HEK293 (cell line): ENCODE data around the gene GTPBP6.

Source experiments
- CTCF ChIA-PET: fragments of 350-600 bp; formaldehyde crosslinking; extraction: SDS; loops from one replicate; lab custom pipeline; 2021; ENCODE audit warnings: antibody characterized with exemption; lab: Yijun Ruan, JAX
- POLR2A ChIA-PET: fragments of 300-600 bp; formaldehyde crosslinking; extraction: SDS; loops from one replicate; lab custom pipeline; 2020; ENCODE audit warnings: antibody characterized with exemption, inconsistent platforms; lab: Yijun Ruan, JAX
- H3K27ac ChIP-seq: fragments of 200-500 bp; sonication (Bioruptor generic); 2 replicates; pipeline ENCODE4 v1.5.1; 2014; ENCODE audit warnings: low read depth, low read length, control low read depth, inconsistent platforms; ENCODE audit errors: extremely low read depth
- H3K36me3 ChIP-seq, 2 experiments: fragments of 200-500 bp in 1 of 2; sonication (Bioruptor generic) in 1 of 2; 1 replicate in 1 of 2; 2 replicates in 1 of 2; pipeline ENCODE4 v1.5.1; 2014 to 2017; ENCODE audit warnings: inconsistent platforms in 2 of 2, low read length in 2 of 2; ENCODE audit not compliant: control insufficient read depth in 2 of 2, insufficient read depth in 1 of 2
- H3K4me1 ChIP-seq: fragments of 200-500 bp; sonication (Bioruptor generic); 2 replicates; pipeline ENCODE4 v1.5.1; 2014; ENCODE audit warnings: mild to moderate bottlenecking, low read length, inconsistent platforms; ENCODE audit not compliant: control insufficient read depth, insufficient read depth
- H3K4me3 ChIP-seq: 2 replicates; pipeline ENCODE4 v1.5.1; 2011; ENCODE audit warnings: low read depth, mild to moderate bottlenecking, control low read depth, low read length, moderate library complexity
- H3K9me3 ChIP-seq: fragments of 200-500 bp; sonication (Bioruptor generic); 2 replicates; pipeline ENCODE4 v1.5.1; 2014; ENCODE audit warnings: low read depth, low read length, inconsistent platforms; ENCODE audit not compliant: control insufficient read depth, insufficient read depth
- BCL11A ChIP-seq: fragments of 450-650 bp; formaldehyde crosslinking; IDR thresholded peaks from 2 replicates; pipeline ENCODE4 v1.5.1; 2016; ENCODE audit warnings: low read depth, missing biosample characterization, missing genetic modification characterization
- SP3 ChIP-seq: fragments of 450-650 bp; formaldehyde crosslinking; IDR thresholded peaks from 2 replicates; pipeline ENCODE4 v1.5.1; 2016; ENCODE audit warnings: missing biosample characterization, missing genetic modification characterization
- TSHZ1 ChIP-seq: fragments of 450-650 bp; formaldehyde crosslinking; IDR thresholded peaks from 2 replicates; pipeline ENCODE4 v1.5.1; 2016; ENCODE audit warnings: missing biosample characterization, missing genetic modification characterization, borderline replicate concordance
- ZBTB17 ChIP-seq: fragments of 450-650 bp; formaldehyde crosslinking; IDR thresholded peaks from 2 replicates; pipeline ENCODE4 v1.5.1; 2016; ENCODE audit warnings: missing biosample characterization, missing genetic modification characterization
- ZFHX2 ChIP-seq: fragments of 450-650 bp; formaldehyde crosslinking; conservative IDR thresholded peaks from 2 replicates; pipeline ENCODE4 v1.5.1; 2016; ENCODE audit warnings: missing biosample characterization, missing genetic modification characterization
- ZNF211 ChIP-seq: fragments of 450-650 bp; formaldehyde crosslinking; IDR thresholded peaks from 2 replicates; pipeline ENCODE4 v1.5.1; 2016; ENCODE audit warnings: low read depth, missing biosample characterization, missing genetic modification characterization
- ZNF280C ChIP-seq: fragments of 450-650 bp; formaldehyde crosslinking; IDR thresholded peaks from 2 replicates; pipeline ENCODE4 v1.5.1; 2016; ENCODE audit warnings: missing biosample characterization, missing genetic modification characterization
- ZNF37A ChIP-seq: fragments of 450-650 bp; IDR thresholded peaks from 2 replicates; pipeline ENCODE4 v1.5.1; 2018; ENCODE audit warnings: missing biosample characterization, missing genetic modification characterization
- ZNF394 ChIP-seq: fragments of 450-650 bp; formaldehyde crosslinking; IDR thresholded peaks from 2 replicates; pipeline ENCODE4 v1.5.1; 2016; ENCODE audit warnings: missing biosample characterization, missing genetic modification characterization, mild to moderate bottlenecking, moderate library complexity, borderline replicate concordance
- ZNF426 ChIP-seq: fragments of 450-650 bp; formaldehyde crosslinking; IDR thresholded peaks from 2 replicates; pipeline ENCODE4 v1.5.1; 2017; ENCODE audit warnings: missing biosample characterization, missing genetic modification characterization, mild to moderate bottlenecking, inconsistent platforms, moderate library complexity
- ZNF548 ChIP-seq: fragments of 450-650 bp; formaldehyde crosslinking; IDR thresholded peaks from 2 replicates; pipeline ENCODE4 v1.5.1; 2016; ENCODE audit warnings: missing biosample characterization, missing genetic modification characterization
- ZNF623 ChIP-seq: fragments of 450-650 bp; formaldehyde crosslinking; IDR thresholded peaks from 2 replicates; pipeline ENCODE4 v1.5.1; 2016; ENCODE audit warnings: missing biosample characterization, missing genetic modification characterization
- ZNF624 ChIP-seq: fragments of 450-650 bp; formaldehyde crosslinking; IDR thresholded peaks from 2 replicates; pipeline ENCODE4 v1.5.1; 2017; ENCODE audit warnings: missing biosample characterization, missing genetic modification characterization
- ZNF658 ChIP-seq: fragments of 450-650 bp; formaldehyde crosslinking; IDR thresholded peaks from 2 replicates; pipeline ENCODE4; 2016; ENCODE audit warnings: missing biosample characterization, missing genetic modification characterization
- ZNF670 ChIP-seq: fragments of 450-650 bp; formaldehyde crosslinking; IDR thresholded peaks from 2 replicates; pipeline ENCODE4 v1.5.1; 2016; ENCODE audit warnings: missing biosample characterization, missing genetic modification characterization, low read depth
- ZNF692 ChIP-seq: fragments of 450-650 bp; formaldehyde crosslinking; IDR thresholded peaks from 2 replicates; pipeline ENCODE4 v1.5.1; 2016; ENCODE audit warnings: missing biosample characterization, missing genetic modification characterization
- ZNF747 ChIP-seq: fragments of 450-650 bp; formaldehyde crosslinking; IDR thresholded peaks from 2 replicates; pipeline ENCODE4 v1.5.1; 2016; ENCODE audit warnings: missing biosample characterization, missing genetic modification characterization
- ZNF768 ChIP-seq: fragments of 450-650 bp; formaldehyde crosslinking; IDR thresholded peaks from 2 replicates; pipeline ENCODE4 v1.5.1; 2018; ENCODE audit warnings: missing biosample characterization, mild to moderate bottlenecking, missing genetic modification characterization
- ZNF785 ChIP-seq: fragments of 450-650 bp; formaldehyde crosslinking; IDR thresholded peaks from 2 replicates; pipeline ENCODE4 v1.5.1; 2016; ENCODE audit warnings: missing biosample characterization, missing genetic modification characterization
- ZNF791 ChIP-seq: fragments of 450-650 bp; formaldehyde crosslinking; IDR thresholded peaks from 2 replicates; pipeline ENCODE4 v1.5.1; 2016; ENCODE audit warnings: missing biosample characterization, missing genetic modification characterization
- ZXDB ChIP-seq: fragments of 450-650 bp; formaldehyde crosslinking; IDR thresholded peaks from 2 replicates; pipeline ENCODE4 v1.5.1; 2016; ENCODE audit warnings: missing biosample characterization, missing genetic modification characterization
- TF ChIP-seq, protein P1 (sequence below): fragments of 450-650 bp; formaldehyde crosslinking; IDR thresholded peaks from 2 replicates; pipeline ENCODE4 v1.5.1; 2016; ENCODE audit warnings: missing biosample characterization, missing genetic modification characterization
- TF ChIP-seq, protein P2 (sequence below): fragments of 450-650 bp; formaldehyde crosslinking; IDR thresholded peaks from 2 replicates; pipeline ENCODE4 v1.5.1; 2016; ENCODE audit warnings: missing biosample characterization, missing genetic modification characterization

GTPBP6 gene

GRCh38 chrX:346034-346813, 27.6 kb upstream of the GTPBP6 start:
- CTCF ChIA-PET = no interaction called here
- no peak for TF ChIP-seq ZNF280C (tag by site-specific recombination)
- no peak for TF ChIP-seq ZNF768 (tag by site-specific recombination)
- TF ChIP-seq ZNF548 (tag by site-specific recombination) = no peak
- TF ChIP-seq TSHZ1 (tag by site-specific recombination) = no peak
- TF ChIP-seq ZNF426 = no peak
- no peak for TF ChIP-seq ZNF658
- TF ChIP-seq ZNF394 = no peak
- TF ChIP-seq, protein P1, sequence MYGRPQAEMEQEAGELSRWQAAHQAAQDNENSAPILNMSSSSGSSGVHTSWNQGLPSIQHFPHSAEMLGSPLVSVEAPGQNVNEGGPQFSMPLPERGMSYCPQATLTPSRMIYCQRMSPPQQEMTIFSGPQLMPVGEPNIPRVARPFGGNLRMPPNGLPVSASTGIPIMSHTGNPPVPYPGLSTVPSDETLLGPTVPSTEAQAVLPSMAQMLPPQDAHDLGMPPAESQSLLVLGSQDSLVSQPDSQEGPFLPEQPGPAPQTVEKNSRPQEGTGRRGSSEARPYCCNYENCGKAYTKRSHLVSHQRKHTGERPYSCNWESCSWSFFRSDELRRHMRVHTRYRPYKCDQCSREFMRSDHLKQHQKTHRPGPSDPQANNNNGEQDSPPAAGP (tag by site-specific recombination) = no peak
- TF ChIP-seq ZBTB17 (tag by site-specific recombination) = no peak
- no peak for TF ChIP-seq ZNF37A
- no peak for TF ChIP-seq SP3 (tag by site-specific recombination)
- no peak for TF ChIP-seq ZNF623 (tag by site-specific recombination)
- no peak for TF ChIP-seq ZNF670 (tag by site-specific recombination)
- no peak for TF ChIP-seq ZNF624
- no peak for TF ChIP-seq ZXDB (tag by site-specific recombination)
- no peak for TF ChIP-seq ZNF747 (tag by site-specific recombination)
- Histone ChIP-seq H3K36me3 (peaks cover 0 to 29% of the 10 kb centered on the region in 2 experiments; a peak in 1 of 3 replicates), H3K4me1 (no peaks in the 10 kb centered on the region), H3K27ac (no peak overlapping the region), H3K9me3 (no peaks in the 10 kb centered on the region), H3K4me3 (no peak overlapping the region)
- POLR2A ChIA-PET = no interaction called here

DNA sequence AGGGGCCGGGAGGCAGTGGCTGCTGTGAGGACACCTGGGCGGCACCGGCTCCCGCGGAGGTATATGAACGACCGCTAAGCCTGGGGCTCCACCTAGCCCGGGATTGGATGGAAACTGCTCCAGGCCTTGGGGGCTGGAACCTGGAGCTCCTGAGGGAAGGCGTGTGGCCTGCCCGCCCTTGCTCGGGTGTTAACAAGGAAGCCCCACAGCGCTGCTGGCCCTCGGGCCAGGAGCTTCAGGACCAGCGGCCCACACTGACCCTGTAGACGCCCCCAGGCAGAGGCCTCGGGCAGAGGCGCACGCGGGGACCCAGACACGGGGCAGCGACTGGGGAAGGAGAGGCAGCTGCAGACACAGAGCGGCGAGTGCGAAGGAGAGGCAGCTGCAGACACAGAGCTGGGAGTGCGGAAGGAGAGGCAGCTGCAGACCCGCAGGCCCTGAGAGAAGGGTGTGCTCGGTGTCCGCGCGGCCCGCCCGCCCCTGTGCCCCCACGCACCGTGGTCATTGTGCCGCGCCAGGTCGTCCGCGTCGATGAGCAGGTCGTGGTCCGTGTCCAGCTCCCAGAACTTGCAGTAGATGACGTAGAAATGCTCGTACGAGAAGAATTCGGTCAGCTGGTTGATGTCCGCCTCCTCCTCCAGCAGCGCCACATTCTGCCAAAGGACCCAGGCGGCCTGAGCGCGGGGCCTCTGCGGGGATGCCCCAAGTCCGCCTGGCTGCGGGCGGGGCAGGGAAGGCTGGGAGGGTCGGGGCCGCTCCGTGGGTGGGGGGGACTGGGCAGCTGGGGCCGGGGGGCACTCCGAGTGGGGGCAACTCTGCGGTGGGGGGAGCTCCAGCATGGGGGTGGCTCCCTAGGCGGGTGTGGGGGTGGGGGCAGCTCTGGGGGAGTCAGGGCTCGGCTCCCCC, 26.7 kb upstream of the GTPBP6 start:
- peaks cover 0 to 29% of the 10 kb centered on the region in 2 experiments; a peak in 1 of 3 replicates for H3K36me3 ChIP-seq

More for the DNA sequence above, 26.7 kb upstream of the GTPBP6 start:
- Histone ChIP-seq H3K9me3 (no peaks in the 10 kb centered on the region), H3K27ac (no peak overlapping the region), H3K4me3 (no peak overlapping the region), H3K4me1 (no peaks in the 10 kb centered on the region)
- POLR2A ChIA-PET = no interaction called here
- TF ChIP-seq ZNF426 (no peak), BCL11A (no peak), ZNF692 (tag by site-specific recombination) (no peak), ZNF791 (tag by site-specific recombination) (no peak), ZNF211 (tag by site-specific recombination) (no peak), ZNF785 (tag by site-specific recombination) (no peak), ZFHX2 (tag by site-specific recombination) (no peak), ZNF747 (tag by site-specific recombination) (no peak)
- TF ChIP-seq, protein P2, sequence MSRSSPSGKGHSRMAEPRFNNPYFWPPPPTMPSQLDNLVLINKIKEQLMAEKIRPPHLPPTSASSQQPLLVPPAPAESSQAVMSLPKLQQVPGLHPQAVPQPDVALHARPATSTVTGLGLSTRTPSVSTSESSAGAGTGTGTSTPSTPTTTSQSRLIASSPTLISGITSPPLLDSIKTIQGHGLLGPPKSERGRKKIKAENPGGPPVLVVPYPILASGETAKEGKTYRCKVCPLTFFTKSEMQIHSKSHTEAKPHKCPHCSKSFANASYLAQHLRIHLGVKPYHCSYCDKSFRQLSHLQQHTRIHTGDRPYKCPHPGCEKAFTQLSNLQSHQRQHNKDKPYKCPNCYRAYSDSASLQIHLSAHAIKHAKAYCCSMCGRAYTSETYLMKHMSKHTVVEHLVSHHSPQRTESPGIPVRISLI (tag by site-specific recombination) = no peak
- CTCF ChIA-PET = no interaction called here
